GM18520 (cell line): ENCODE data around the gene TNN.
"Not testable (repeated sequence)": the region's sequence is repeated elsewhere in the genome, so short reads cannot be mapped to it uniquely, and the experiment has no call there.

Experiments used
- ATAC-seq: cut with Tn5 transposase; IDR thresholded peaks from one replicate; pipeline ENCODE4 v1.9.1; 2021; ENCODE audit not compliant: unreplicated experiment

The TNN gene

GRCh38 chr1:175067362-175068106, at the start of gene TNN:
Gene TNN, plus strand, starts transcription at chr1:175067833. Its CDS starts 9,586 bp downstream, at chr1:175077419.
- no peak for ATAC-seq

GRCh38 chr1:175019524-175019923, 48.1 kb upstream of the TNN start:
- ATAC-seq, result no peak

GRCh38 chr1:175023043-175023921, 44.4 kb upstream of the TNN start, which contains the start of gene MRPS14:
Gene MRPS14, minus strand, starts transcription at chr1:175023425. Its CDS starts 17 bp downstream, at chr1:175023408.
- peak; percentile 88 for ATAC-seq

GRCh38 chr1:175023922-175024242, 43.8 kb upstream of the TNN start:
- ATAC-seq, result not testable (repeated sequence)

GRCh38 chr1:175024773-175025172, 42.9 kb upstream of the TNN start:
- no peak for ATAC-seq

- no peak for ATAC-seq
These were observed 33.7 kb upstream of the TNN start for GRCh38 chr1:175033953-175034352.

- ATAC-seq, result no peak
These were observed 32.9 kb upstream of the TNN start for GRCh38 chr1:175034775-175035174.

GRCh38 chr1:175035865-175036264, 31.8 kb upstream of the TNN start:
- no peak for ATAC-seq

GRCh38 chr1:175036476-175036875, 31.2 kb upstream of the TNN start:
- ATAC-seq, result no peak

GRCh38 chr1:175037416-175037815, 30.2 kb upstream of the TNN start:
- no peak for ATAC-seq

- no peak for ATAC-seq
These were observed 27.2 kb upstream of the TNN start for GRCh38 chr1:175040324-175040879.

GRCh38 chr1:175042650-175043049, 25.0 kb upstream of the TNN start:
- no peak for ATAC-seq

- no peak for ATAC-seq
These were observed 23.8 kb upstream of the TNN start for GRCh38 chr1:175043824-175044223.

- ATAC-seq, result not testable (repeated sequence)
These were observed 23.0 kb upstream of the TNN start for GRCh38 chr1:175044591-175044990.

GRCh38 chr1:175045097-175045496, 22.5 kb upstream of the TNN start:
- no peak for ATAC-seq

GRCh38 chr1:175045519-175045918, 22.1 kb upstream of the TNN start:
- no peak for ATAC-seq

GRCh38 chr1:175050992-175051391, 16.6 kb upstream of the TNN start:
- ATAC-seq, result no peak

GRCh38 chr1:175054736-175055135, 12.9 kb upstream of the TNN start:
- no peak for ATAC-seq

- no peak for ATAC-seq
These were observed 5.3 kb upstream of the TNN start for GRCh38 chr1:175062339-175062738.

GRCh38 chr1:175062858-175063257, 4.8 kb upstream of the TNN start:
- ATAC-seq, result no peak

GRCh38 chr1:175070818-175071217, 3.2 kb downstream of the TNN start:
- ATAC-seq, result no peak
